Astrocyte (in vitro differentiated cells and primary cell): ENCODE measurements around the gene TMEM62.

Source experiments
- EZH2 ChIP-seq: IDR thresholded peaks from 2 replicates; pipeline ENCODE4 v1.6.1; 2012; ENCODE audit warnings: mild to moderate bottlenecking, low read length, inconsistent platforms; ENCODE audit not compliant: insufficient read depth
- TF ChIP-seq, protein P1 (sequence below): IDR thresholded peaks from 2 replicates; pipeline ENCODE4 v1.5.1; 2011; ENCODE audit warnings: low read depth, mild to moderate bottlenecking, inconsistent platforms, low read length, moderate library complexity; ENCODE audit not compliant: insufficient read depth

DNA sequence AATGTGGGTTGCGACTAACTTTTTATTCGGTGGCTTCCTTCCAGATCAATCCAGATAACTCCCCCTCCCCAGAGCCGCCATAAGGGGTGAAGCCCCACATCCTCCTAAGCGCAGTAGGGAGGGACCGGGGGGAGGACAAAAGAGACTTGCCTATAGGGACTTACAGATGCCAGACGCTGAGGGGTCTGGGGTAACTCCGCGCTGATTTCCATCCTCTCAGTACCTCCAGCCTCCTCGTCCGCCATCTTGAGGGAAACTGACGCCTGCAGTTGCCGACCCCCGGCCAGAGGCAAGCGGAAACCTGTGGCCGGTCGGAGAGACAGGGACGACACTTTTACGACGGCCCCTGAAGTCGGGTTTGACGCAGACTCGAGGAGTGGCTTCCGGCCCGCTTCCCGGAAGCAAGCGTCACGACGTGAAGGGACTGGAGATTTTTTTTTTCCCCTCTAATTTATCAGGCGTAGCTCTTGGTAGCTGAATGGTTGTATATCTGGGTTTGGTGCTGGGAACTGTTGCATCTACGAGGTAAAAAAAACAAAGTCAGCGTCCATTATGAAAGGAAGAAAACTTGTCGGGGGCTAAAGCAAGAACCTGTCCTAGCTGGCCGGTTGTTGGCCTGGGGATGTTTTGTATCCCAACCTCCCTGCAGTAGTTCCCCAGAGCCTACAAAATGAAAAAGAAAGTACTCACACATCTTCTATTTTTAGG is 27.5 kb upstream of the TMEM62 start, which contains the start of gene UBR1:
- TF ChIP-seq, protein P1, sequence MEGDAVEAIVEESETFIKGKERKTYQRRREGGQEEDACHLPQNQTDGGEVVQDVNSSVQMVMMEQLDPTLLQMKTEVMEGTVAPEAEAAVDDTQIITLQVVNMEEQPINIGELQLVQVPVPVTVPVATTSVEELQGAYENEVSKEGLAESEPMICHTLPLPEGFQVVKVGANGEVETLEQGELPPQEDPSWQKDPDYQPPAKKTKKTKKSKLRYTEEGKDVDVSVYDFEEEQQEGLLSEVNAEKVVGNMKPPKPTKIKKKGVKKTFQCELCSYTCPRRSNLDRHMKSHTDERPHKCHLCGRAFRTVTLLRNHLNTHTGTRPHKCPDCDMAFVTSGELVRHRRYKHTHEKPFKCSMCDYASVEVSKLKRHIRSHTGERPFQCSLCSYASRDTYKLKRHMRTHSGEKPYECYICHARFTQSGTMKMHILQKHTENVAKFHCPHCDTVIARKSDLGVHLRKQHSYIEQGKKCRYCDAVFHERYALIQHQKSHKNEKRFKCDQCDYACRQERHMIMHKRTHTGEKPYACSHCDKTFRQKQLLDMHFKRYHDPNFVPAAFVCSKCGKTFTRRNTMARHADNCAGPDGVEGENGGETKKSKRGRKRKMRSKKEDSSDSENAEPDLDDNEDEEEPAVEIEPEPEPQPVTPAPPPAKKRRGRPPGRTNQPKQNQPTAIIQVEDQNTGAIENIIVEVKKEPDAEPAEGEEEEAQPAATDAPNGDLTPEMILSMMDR: no peak
- TF ChIP-seq EZH2: no peak
